SK-N-SH (cell line): ENCODE results near the gene PCARE.

Source experiments
- CTCF ChIP-seq: fragments of 200-600 bp; sonication (generic); IDR thresholded peaks from 2 replicates; pipeline ENCODE4 v1.6.1; 2017; ENCODE audit warnings: antibody characterized with exemption, mild to moderate bottlenecking, moderate library complexity
- PBX3 ChIP-seq: IDR thresholded peaks from 2 replicates; pipeline ENCODE4; 2012
- RFX5 ChIP-seq: IDR thresholded peaks from 2 replicates; pipeline ENCODE4 v1.6.1; 2012; ENCODE audit warnings: mild to moderate bottlenecking, improper control_type of control experiment, low read length
- TEAD4 ChIP-seq: IDR thresholded peaks from 2 replicates; pipeline ENCODE4 v1.4.0; 2012; ENCODE audit warnings: mild to moderate bottlenecking, borderline replicate concordance; ENCODE audit not compliant: insufficient read depth

DNA sequence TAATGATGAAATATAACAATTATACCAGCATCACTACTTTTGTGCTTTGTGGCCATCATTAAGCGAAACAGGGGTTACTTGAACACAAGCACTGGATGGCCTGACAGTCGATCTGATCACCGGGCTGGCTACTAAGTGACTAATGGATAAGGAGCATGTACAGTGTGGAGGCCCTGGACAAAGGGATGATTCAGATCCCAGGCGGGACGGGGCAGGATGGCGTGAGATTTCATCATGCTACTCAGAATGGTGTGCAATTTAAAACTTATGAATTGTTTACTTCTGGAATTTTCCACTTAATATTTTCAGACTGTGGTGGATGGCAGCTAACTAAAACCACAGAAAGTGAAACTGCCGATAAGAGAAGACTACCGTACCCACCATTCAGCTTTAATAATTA, 33.9 kb upstream of the PCARE start:
- TF ChIP-seq PBX3: peak; percentile 19; the same call in 1 of the 2 replicates
- no peak for TF ChIP-seq CTCF
- TF ChIP-seq RFX5: no peak
- no peak for TF ChIP-seq TEAD4
